Omental fat pad (tissue), 4 donors: Measurements from ENCODE around the gene NFAT5. TPM values are rescaled to one million over a fixed set of nuclear protein-coding genes. Genes with fewer than 3 reads are reported as not detected.
A peak's percentile ranks its signal among the peaks of the same experiment; 100 is the strongest.
"Not testable (repeated sequence)": the region's sequence is repeated elsewhere in the genome, so short reads cannot be mapped to it uniquely, and the experiment has no call there.

Source experiments
- ATAC-seq: fragments of 150-250 bp; one replicate; pipeline ENCODE4 v1.9.1; 2016; ENCODE audit warnings: mild to moderate bottlenecking, moderate library complexity; ENCODE audit not compliant: low FRiP score
- DNase-seq: peaks from one replicate; pipeline ENCODE4 v3.0.0-alpha.2; 2019; ENCODE audit warnings: low spot score
- total RNA-seq, 4 donors: library from RNA; depleted of rRNA; stranded (reverse); fragments of >200 nt; gene quantifications; one replicate each; pipeline ENCODE4 v1.1.0, GENCODE V29; 2016
- TF ChIP-seq, protein P1 (sequence below), 3 donors: fragments of 450-650 bp; IDR thresholded peaks; one replicate each; pipeline ENCODE4 v1.5.1; 2016 to 2017; ENCODE audit warnings: antibody characterized with exemption in 3 of 3, mild to moderate bottlenecking in 3 of 3, moderate library complexity in 2 of 3

NFAT5 gene
- total RNA-seq, 4 donors from 2014 or later, result 43.5 to 59.3 (median 50.8) TPM

DNA sequence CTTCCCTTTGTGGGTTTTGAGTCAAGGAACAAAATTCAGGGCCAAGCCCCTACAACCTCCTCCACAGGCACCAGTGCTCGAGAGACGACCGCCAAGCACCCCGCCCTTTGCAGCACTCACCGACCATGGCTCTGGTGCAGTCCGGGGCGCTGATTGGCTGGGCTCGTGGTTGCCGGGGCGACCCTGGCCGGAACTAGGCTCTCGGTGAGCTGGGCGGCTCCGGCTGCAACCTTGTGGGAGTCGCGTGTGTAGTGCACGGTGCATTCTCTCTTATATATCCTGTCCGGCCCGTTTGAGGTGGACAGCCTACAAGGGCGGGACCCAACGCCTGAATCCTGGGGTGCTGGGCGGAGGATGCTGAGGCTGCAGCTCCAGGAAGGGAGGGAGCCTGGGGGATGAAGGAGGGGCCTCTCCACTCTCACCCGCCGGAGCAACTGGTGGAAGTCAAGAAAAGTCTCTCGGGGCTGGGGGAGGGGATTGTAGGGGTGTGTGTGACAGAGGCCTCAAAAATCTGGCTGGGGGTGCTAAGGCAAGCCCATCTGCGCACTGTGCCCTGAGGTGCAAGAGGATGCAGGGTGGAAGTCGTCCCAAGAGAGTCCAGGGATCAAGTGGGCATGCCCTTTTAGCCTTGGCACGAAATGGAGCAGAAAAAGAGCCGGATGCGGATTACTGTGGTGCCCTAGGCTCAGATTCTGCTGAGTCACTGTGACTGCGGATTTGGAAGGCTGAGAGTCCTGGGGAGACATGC lies 160.7 kb downstream of the NFAT5 start, which contains the start of gene NQO1:
Gene NQO1 (minus strand): TSS at position 248 of the 748 bp plus-strand sequence. CDS start 121 bp downstream, at position 127.
- ATAC-seq (peak; percentile 96), DNase-seq (peak; percentile 91)
- TF ChIP-seq, protein P1, sequence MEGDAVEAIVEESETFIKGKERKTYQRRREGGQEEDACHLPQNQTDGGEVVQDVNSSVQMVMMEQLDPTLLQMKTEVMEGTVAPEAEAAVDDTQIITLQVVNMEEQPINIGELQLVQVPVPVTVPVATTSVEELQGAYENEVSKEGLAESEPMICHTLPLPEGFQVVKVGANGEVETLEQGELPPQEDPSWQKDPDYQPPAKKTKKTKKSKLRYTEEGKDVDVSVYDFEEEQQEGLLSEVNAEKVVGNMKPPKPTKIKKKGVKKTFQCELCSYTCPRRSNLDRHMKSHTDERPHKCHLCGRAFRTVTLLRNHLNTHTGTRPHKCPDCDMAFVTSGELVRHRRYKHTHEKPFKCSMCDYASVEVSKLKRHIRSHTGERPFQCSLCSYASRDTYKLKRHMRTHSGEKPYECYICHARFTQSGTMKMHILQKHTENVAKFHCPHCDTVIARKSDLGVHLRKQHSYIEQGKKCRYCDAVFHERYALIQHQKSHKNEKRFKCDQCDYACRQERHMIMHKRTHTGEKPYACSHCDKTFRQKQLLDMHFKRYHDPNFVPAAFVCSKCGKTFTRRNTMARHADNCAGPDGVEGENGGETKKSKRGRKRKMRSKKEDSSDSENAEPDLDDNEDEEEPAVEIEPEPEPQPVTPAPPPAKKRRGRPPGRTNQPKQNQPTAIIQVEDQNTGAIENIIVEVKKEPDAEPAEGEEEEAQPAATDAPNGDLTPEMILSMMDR (IDR thresholded peaks at IDR 0.05), result no peak

DNA sequence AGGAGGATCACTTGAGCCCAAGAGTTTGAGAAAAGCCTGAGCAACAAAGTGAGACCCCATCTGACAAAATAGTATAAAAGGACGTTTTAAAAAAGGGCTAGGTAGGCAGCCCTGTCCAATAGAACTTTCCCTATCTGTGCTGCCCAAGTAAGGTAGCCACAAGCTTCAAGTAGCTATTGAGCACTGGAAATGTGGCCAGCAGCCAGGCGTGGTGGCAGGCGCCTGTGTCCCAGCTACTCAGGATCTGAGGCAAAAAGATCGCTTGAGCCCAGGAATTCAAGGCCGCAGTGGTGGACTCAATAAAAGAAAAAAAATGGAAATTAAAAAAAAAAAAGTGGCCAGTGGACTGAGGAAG lies 162.1 kb downstream of the NFAT5 start:
- no peak for ATAC-seq
- TF ChIP-seq, protein P1 (IDR thresholded peaks at IDR 0.05), result no peak
- DNase-seq, result no peak

DNA sequence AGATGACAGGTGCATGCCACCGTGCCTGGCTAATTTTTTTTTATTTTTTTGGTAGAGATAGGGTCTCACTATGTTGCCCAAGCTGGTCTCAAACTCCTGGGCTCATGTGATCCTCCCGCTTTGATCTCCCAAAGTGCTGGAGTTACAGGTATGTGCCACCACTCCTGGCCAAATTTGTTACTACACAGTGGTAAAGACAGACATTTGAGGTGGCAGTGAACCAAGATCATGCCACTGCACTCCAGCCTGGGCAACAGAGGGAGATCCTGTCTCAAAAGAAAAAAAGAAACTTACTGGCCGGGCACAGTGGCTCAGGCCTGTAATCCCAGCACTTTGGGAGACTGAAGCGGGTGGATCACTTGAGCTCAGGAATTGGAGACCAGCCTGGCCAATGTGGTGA lies 163.3 kb downstream of the NFAT5 start:
- not testable (repeated sequence) for DNase-seq, ATAC-seq

DNA sequence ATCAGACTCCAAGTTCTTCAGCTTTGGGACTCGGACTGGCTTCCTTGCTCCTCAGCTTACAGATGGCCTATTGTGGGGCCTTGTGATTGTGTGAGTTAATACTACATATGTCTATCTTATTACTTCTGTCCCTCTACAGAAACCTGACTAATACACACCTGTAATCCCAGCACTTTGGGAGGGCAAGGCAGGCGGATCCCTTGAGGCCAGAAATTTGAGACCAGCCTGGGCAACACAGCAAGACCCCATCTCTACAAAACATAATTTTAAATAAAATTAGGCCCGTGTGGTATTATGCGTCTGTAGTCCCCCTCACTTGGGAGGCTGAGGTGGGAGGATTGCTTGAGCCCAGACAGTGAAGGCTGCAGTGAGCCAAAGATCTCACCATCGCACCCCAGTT lies 165.5 kb downstream of the NFAT5 start:
- ATAC-seq, DNase-seq: not testable (repeated sequence)

DNA sequence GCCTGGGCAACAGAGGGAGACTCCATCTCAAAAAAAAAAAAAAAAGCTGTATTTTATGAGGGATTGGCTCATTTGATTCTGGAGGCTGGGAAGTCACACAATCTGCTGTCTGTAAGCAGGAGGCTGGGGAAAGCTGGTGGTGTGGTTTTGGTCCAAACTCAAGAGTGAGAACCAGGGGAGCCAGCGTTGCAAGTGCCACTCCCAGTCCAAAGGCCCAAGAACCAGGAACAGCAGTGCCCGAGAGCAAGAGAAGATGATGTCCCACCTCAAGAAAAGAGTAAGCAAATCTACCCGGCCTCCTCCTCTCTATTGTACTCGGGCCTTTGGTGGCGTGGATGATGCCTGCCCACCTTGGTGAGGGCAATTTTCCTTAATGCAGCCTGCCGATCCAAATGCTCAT lies 166.3 kb downstream of the NFAT5 start:
- ATAC-seq (no peak), DNase-seq (no peak)
- TF ChIP-seq, protein P1 (IDR thresholded peaks at IDR 0.05), result no peak

DNA sequence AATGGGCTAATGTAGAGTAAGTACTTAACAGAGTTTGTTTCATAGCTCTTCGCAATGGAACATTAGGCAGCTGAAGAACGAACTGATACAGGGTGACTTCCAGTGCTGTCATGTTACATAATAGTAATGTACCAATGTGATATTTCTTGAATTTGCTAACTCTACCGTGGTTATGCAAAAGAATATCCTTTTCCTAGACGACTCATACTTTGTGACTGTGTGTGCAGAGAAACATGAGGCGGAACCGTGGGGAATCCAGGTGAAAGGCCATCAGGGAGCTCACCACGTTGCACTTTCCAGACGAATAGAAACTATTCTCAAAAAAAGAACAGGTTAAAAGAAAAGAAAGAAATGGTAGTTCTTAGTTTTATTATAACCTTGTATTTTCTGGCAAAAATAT lies 175.8 kb downstream of the NFAT5 start:
- TF ChIP-seq, protein P1 (IDR thresholded peaks at IDR 0.05), result no peak
- DNase-seq, result no peak
- ATAC-seq, result peak; percentile 73

DNA sequence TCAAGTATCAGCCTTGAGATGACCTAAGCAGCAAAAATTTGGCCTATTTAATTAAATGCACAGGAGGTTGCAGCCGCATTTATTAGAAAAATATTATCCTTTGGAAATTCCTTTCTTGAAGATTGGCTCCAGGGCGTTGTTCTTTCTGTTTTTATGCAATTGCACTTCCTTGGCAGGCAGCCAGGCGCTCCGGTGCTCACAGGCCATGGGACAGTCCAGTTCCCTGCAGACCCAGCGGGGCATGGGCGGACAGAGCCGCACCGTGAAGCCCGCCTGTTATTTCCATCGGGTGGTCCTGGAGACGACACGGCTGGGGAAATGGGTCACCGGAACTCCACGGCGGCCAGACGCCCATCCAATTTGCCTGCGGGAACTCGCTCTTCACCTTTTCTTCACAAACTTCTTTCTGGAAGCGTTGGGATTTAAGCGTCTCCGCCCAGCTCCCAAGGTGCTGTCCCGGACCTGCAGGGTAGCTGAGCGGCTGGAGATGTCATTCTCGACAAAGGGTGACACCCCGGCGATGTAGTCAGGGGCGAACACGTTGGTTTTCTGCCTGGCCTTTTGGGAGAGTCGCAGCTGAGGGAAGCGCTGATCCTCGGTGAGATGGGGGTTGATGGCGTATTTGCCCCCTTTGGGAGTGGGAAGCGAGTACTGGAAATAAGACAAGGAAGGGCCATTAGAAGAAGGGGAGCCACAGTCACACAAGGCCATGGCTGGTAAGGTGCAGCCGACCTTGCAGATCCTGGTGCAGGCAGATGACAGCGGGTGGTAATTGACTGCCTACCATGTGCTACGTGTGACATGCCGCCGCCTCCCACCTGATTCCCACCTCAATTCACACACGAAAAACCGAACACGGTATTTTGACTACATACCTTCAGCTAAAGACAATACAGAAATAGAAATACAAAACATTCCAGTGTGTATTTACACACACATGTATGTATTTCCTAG lies 176.5 kb downstream of the NFAT5 start:
- TF ChIP-seq, protein P1 (IDR thresholded peaks at IDR 0.05), result no peak
- DNase-seq, result peak; percentile 78
- no peak for ATAC-seq
